Endothelial cell of umbilical vein (primary cell): ENCODE data around the gene CDC42BPG. TPM values are rescaled to one million over a fixed set of nuclear protein-coding genes. Genes with fewer than 3 reads are reported as not detected.

Experiments used
- BruUV-seq: library from RNA; stranded (reverse); fragments of 400-500 nt; replicated peaks from 2 replicates; lab custom pipeline; 2021; lab: Mats Ljungman, UMichigan
- CTCF ChIA-PET: fragments of 300-600, 350-600 bp; sonication (Branson Sonifier 250); formaldehyde crosslinking; loops from one replicate; lab custom pipeline; 2021; ENCODE audit warnings: antibody characterized with exemption, inconsistent platforms; lab: Charles Lee
- POLR2A ChIA-PET: fragments of 300-600, 350-600 bp; sonication (Branson Sonifier 250); formaldehyde crosslinking; loops from one replicate; lab custom pipeline; 2021; ENCODE audit warnings: antibody characterized with exemption, inconsistent platforms; lab: Charles Lee
- DNase-seq: peaks from one replicate; pipeline ENCODE4 v3.0.0-alpha.2; 2011; ENCODE audit warnings: low read depth, low spot score
- FAIRE-seq: peaks from 2 replicates; lab custom pipeline; 2011; peaks lifted over from hg19 to GRCh38; lab: Jason Lieb, UNC
- H2AFZ ChIP-seq: 2 replicates; pipeline ENCODE4 v1.6.0; 2012; ENCODE audit warnings: low read depth, low read length, control low read depth, inconsistent platforms
- H3K27ac ChIP-seq: 2 replicates; pipeline ENCODE4 v1.5.1; 2011; ENCODE audit warnings: low read depth, mild to moderate bottlenecking, control low read depth, low read length, moderate library complexity; ENCODE audit not compliant: insufficient read depth
- H3K27me3 ChIP-seq, 2 experiments: 2 replicates each; pipeline versions ENCODE4 v1.6.0 to v1.6.1; 2011; ENCODE audit warnings: low read length in 2 of 2, mixed read lengths in 1 of 2; ENCODE audit not compliant: control insufficient read depth in 2 of 2, insufficient read depth in 2 of 2
- H3K36me3 ChIP-seq, 2 experiments: 2 replicates in 1 of 2; 3 replicates in 1 of 2; pipeline ENCODE4 v1.5.1; 2011; ENCODE audit warnings: low read length in 2 of 2, mild to moderate bottlenecking in 1 of 2, moderate library complexity in 1 of 2; ENCODE audit not compliant: control insufficient read depth in 2 of 2, insufficient read depth in 2 of 2; ENCODE audit errors: extremely low read depth in 1 of 2
- H3K4me1 ChIP-seq: 3 replicates; pipeline ENCODE4 v1.5.1; 2011; ENCODE audit warnings: mild to moderate bottlenecking, low read length; ENCODE audit not compliant: control insufficient read depth, insufficient read depth; ENCODE audit errors: extremely low read depth
- H3K4me2 ChIP-seq: 2 replicates; pipeline ENCODE4 v1.6.1; 2011; ENCODE audit warnings: low read length, control low read depth, mixed read lengths; ENCODE audit not compliant: insufficient read depth
- H3K4me3 ChIP-seq, 3 experiments: fragments of 200-600 bp in 1 of 3; sonication (generic), shearing (Covaris generic) in 1 of 3; replicated peaks in 1 of 3; 2 replicates each; pipeline ENCODE4 v1.5.1; 2011 to 2016; ENCODE audit warnings: control low read depth in 3 of 3, low read length in 3 of 3, mild to moderate bottlenecking in 2 of 3, inconsistent platforms in 1 of 3, low read depth in 1 of 3, moderate library complexity in 1 of 3; ENCODE audit not compliant: insufficient read depth in 1 of 3
- H3K79me2 ChIP-seq: 2 replicates; pipeline ENCODE4 v1.6.0; 2012; ENCODE audit warnings: low read length, inconsistent platforms; ENCODE audit not compliant: control insufficient read depth, insufficient read depth
- H3K9ac ChIP-seq: replicated peaks from 2 replicates; pipeline ENCODE3; 2011; ENCODE audit warnings: low read length, control low read depth; ENCODE audit not compliant: insufficient read depth; ENCODE audit errors: extremely low read depth
- H3K9me1 ChIP-seq: replicated peaks from 3 replicates; pipeline ENCODE4 v1.6.0; 2011; ENCODE audit warnings: mild to moderate bottlenecking, low read length; ENCODE audit not compliant: control insufficient read depth, insufficient read depth; ENCODE audit errors: extremely low read depth
- H3K9me3 ChIP-seq: replicated peaks from 2 replicates; pipeline ENCODE4 v1.5.1; 2012; ENCODE audit warnings: low read length, inconsistent platforms; ENCODE audit not compliant: control insufficient read depth, insufficient read depth
- H4K20me1 ChIP-seq: replicated peaks from 2 replicates; pipeline ENCODE3; 2011; ENCODE audit warnings: mild to moderate bottlenecking, low read length; ENCODE audit not compliant: control insufficient read depth, insufficient read depth; ENCODE audit errors: extremely low read depth
- CTCF ChIP-seq, 2 donors: IDR thresholded peaks; 1 replicate in 1 of 2; 2 replicates in 1 of 2; pipeline ENCODE4 v1.5.1; 2011; ENCODE audit warnings: low read length in 2 of 2, mild to moderate bottlenecking in 2 of 2, moderate library complexity in 2 of 2, control low read depth in 1 of 2, inconsistent platforms in 1 of 2, low read depth in 1 of 2; ENCODE audit not compliant: insufficient read depth in 1 of 2; ENCODE audit errors: extremely low read depth in 1 of 2
- EZH2 ChIP-seq: IDR thresholded peaks from 2 replicates; pipeline ENCODE4 v1.6.1; 2012; ENCODE audit warnings: borderline replicate concordance, low read depth, mild to moderate bottlenecking, moderate library complexity, low read length, inconsistent platforms; ENCODE audit not compliant: severe bottlenecking
- FOS ChIP-seq: IDR thresholded peaks from 2 replicates; pipeline ENCODE4 v1.6.1; 2011; ENCODE audit warnings: mild to moderate bottlenecking, low read length, moderate library complexity, borderline replicate concordance; ENCODE audit not compliant: insufficient read depth
- GATA2 ChIP-seq: IDR thresholded peaks from 2 replicates; pipeline ENCODE4 v1.7.0; 2011; ENCODE audit warnings: low read depth, mild to moderate bottlenecking, moderate library complexity, mixed read lengths, low read length; ENCODE audit not compliant: insufficient read length, insufficient read depth
- JUN ChIP-seq: IDR thresholded peaks from 2 replicates; pipeline ENCODE4 v1.6.1; 2011; ENCODE audit warnings: borderline replicate concordance, low read depth; ENCODE audit not compliant: insufficient read length, insufficient read depth
- MAX ChIP-seq: IDR thresholded peaks from 2 replicates; pipeline ENCODE4 v1.6.1; 2011; ENCODE audit not compliant: insufficient read depth, insufficient read length
- MYC ChIP-seq: IDR thresholded peaks from one replicate; pipeline ENCODE4 v1.6.1; 2011; ENCODE audit warnings: mild to moderate bottlenecking, low read depth, low read length
- POLR2A ChIP-seq: IDR thresholded peaks from 2 replicates; pipeline ENCODE4 v1.6.1; 2012; ENCODE audit warnings: low read depth, mild to moderate bottlenecking, control low read depth, low read length
- POLR2AphosphoS5 ChIP-seq: IDR thresholded peaks from 2 replicates; pipeline ENCODE4 v1.6.1; 2012; ENCODE audit warnings: low read depth, mild to moderate bottlenecking, control low read depth, low read length, moderate library complexity; ENCODE audit not compliant: insufficient read depth
- dilution Hi-C: fragments of 300-500 bp; cut with MboI; formaldehyde crosslinking; loops from one replicate; pipeline ENCODE4 v1.15.0; 2019; ENCODE audit warnings: low sequenced_read_pairs; ENCODE audit not compliant: extremely low pct_ligation_motif_present
- intact Hi-C: fragments of 100-400 bp; cut with micrococcal nuclease; formaldehyde crosslinking; loops from one replicate; pipeline ENCODE4 v1.10.0; 2022
- polyA plus RNA-seq, 4 experiments: library from polyadenylated mRNA; depleted of rRNA in 3 of 4; stranded (reverse) in 3 of 4; unstranded in 1 of 4; fragments of >200 nt; gene quantifications; 2 replicates each; pipeline versions ENCODE4 v1.2.1 to v1.2.3, GENCODE V29; 2011 to 2012; ENCODE audit warnings: missing spikeins in 1 of 4
- total RNA-seq: library from RNA; stranded (reverse); gene quantifications from 2 replicates; pipeline ENCODE4 v1.2.3, GENCODE V29; 2021

CDC42BPG gene
- total and polyA plus RNA-seq, 2 donors (not counting 3 experiments of a cell fraction or from before 2014, with no cell fraction given), result 0.19 to 0.42 TPM

GRCh38 chr11:64796757-64797541 is 47.5 kb downstream of the CDC42BPG start:
- CTCF ChIA-PET, result interaction anchor here (1.4 kb wide), 1 partner anchor 9 kb away, joined by 5 read pairs; no protein-coding TSS in a partner anchor

More at GRCh38 chr11:64796757-64797541, 47.5 kb downstream of the CDC42BPG start:
- H3K9me1 ChIP-seq, result no peaks in the 10 kb centered on the region
- no TSS peak for BruUV-seq
- dilution Hi-C loops, result no loop called here
- H3K4me1 ChIP-seq, result peaks cover 22% of the 10 kb centered on the region
- intact Hi-C loops, result no loop called here
- H3K9ac ChIP-seq, result no peak overlapping the region
- no peaks in the 10 kb centered on the region for H4K20me1 ChIP-seq
- H3K36me3 ChIP-seq, result peaks cover 5 to 14% of the 10 kb centered on the region in 2 experiments
- no peaks in the 10 kb centered on the region for H3K27me3 ChIP-seq
- FAIRE-seq (no peak), DNase-seq (no peak)
- no peak overlapping the region for H3K27ac ChIP-seq
- POLR2A ChIA-PET, result no interaction called here
- no peak overlapping the region for H2AFZ ChIP-seq
- TF ChIP-seq MYC, result no peak
- no peak for TF ChIP-seq POLR2A
- TF ChIP-seq POLR2AphosphoS5, result no peak
- no peak for TF ChIP-seq CTCF (IDR thresholded peaks at IDR 0.05; ENCODE audit: extremely low read depth in 1 of 2, insufficient read depth in 1 of 2, low read depth in 1 of 2, low read length in 2 of 2)
- no peak for TF ChIP-seq FOS
- TF ChIP-seq MAX, result no peak
- no peak for TF ChIP-seq GATA2
- TF ChIP-seq JUN, result no peak
- TF ChIP-seq EZH2, result no peak
- no peak overlapping the region for H3K4me3 ChIP-seq
- H3K4me2 ChIP-seq, result no peak overlapping the region
- H3K79me2 ChIP-seq, result peaks cover under 1% of the 10 kb centered on the region
- H3K9me3 ChIP-seq, result no peaks in the 10 kb centered on the region
